ENCODE measurements around the gene ARSG. TPM values are rescaled to one million over a fixed set of nuclear protein-coding genes. Genes with fewer than 3 reads are reported as not detected.

ARSG gene
- polyA plus RNA-seq, 1 of the 3 experiments (the other 2 are of a cell fraction), result 0.41 TPM

DNA sequence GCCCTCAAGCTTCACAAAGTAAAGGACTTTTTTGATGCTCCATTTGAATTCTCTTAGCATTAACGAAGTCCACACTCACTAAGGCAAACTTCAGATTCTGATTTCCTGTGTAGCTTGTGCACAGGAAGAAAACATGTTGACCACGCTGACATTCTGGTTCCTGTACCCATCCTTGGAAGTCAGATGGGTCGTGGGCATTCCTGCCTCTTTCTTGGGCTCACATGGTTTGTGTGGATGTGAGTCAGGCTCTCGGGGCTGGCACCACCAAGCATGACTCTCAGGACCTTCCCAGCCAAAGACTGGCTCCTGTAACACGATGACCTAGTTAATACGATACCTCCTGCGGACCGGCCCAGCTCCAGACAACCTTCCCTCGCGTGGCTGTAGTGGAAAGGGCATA is 32.8 kb downstream of the ARSG start (continued):
- TF ChIP-seq CHD2 (IDR thresholded peaks at IDR 0.05; ENCODE audit: low read length, partially characterized antibody), result no peak
- TF ChIP-seq GATA2 (CRISPR knock-in tag; IDR thresholded peaks at IDR 0.05), result no peak
- TF ChIP-seq CTCF (IDR thresholded peaks at IDR 0.05), result no peak
- TF ChIP-seq, protein P1, sequence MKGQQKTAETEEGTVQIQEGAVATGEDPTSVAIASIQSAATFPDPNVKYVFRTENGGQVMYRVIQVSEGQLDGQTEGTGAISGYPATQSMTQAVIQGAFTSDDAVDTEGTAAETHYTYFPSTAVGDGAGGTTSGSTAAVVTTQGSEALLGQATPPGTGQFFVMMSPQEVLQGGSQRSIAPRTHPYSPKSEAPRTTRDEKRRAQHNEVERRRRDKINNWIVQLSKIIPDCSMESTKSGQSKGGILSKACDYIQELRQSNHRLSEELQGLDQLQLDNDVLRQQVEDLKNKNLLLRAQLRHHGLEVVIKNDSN (IDR thresholded peaks at IDR 0.05; ENCODE audit: borderline replicate concordance, low read depth), result no peak
- no peak for TF ChIP-seq NFIC (IDR thresholded peaks at IDR 0.05; ENCODE audit: borderline replicate concordance)
- TF ChIP-seq FOXJ3 (CRISPR knock-in tag; IDR thresholded peaks at IDR 0.05), result no peak
- TF ChIP-seq GABPA (IDR thresholded peaks at IDR 0.05; ENCODE audit: low read depth), result no peak

DNA sequence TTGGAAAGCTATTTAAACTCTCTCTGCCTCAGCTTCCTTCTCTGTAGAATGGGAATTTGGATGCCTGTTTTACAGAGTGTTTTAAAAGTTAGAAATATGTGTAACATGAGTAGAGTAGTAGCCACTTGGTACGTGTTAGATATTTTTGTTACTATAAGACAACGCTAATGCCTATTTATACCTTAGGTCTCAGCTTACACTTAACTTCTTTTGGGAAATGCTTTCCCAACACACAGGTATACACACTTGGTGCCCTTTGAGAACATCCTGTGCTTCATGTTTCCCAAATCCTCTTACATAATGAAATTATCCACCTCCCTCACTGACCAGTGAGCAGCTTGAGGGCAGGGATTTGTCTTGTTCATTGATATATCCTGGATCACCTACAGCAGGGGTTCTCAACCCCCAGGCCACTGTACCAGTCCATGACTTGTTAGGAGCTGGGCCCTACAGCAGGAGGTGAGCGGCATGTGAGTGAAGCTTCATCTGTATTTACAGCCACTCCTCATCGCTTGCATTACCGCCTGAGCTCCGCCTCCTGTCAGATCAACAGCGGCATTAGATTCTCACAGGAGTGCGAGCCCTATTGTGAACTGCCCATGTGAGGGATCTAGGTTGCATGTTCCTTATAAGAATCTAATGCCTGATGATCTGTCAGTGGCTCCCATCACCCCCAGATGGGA is 33.5 kb downstream of the ARSG start:
- Histone ChIP-seq H3K4me1 (ENCODE audit: control insufficient read depth in 1 of 2, insufficient read depth in 2 of 2, low read depth in 1 of 2, low read length in 1 of 2) (no peaks in the 10 kb centered on the region), H3K27ac (ENCODE audit: low read depth in 2 of 2, low read length in 1 of 2) (no peak overlapping the region), H2AFZ (ENCODE audit: low read depth) (no peak overlapping the region), H3K4me2 (no peak overlapping the region), H4K20me1 (ENCODE audit: insufficient read depth) (no peaks in the 10 kb centered on the region), H3K9ac (no peak overlapping the region), H3K79me2 (ENCODE audit: insufficient read depth) (no peaks in the 10 kb centered on the region), H3K27me3 (ENCODE audit: insufficient read depth) (no peaks in the 10 kb centered on the region), H3F3A (replicated peaks; ENCODE audit: insufficient read depth) (no peaks in the 10 kb centered on the region), H3K4me3 (ENCODE audit: low read depth in 2 of 2, low read length in 1 of 2) (no peak overlapping the region), H3K9me2 (no peaks in the 10 kb centered on the region), H3K36me3 (replicated peaks in 1 of 2; ENCODE audit: control insufficient read depth in 1 of 2, insufficient read depth in 2 of 2, low read length in 1 of 2) (no peaks in the 10 kb centered on the region), H3K9me3 (no peaks in the 10 kb centered on the region)
- DNase-seq, result no peak
- ChIA-PET CTCF (interaction anchor here (0.6 to 1.8 kb wide), 5 partner anchors 17 to 667 kb away, joined by 3 to 6 read pairs (median 3); no protein-coding TSS in a partner anchor), POLR2A (no interaction called here)
- TF ChIP-seq ELF1 (IDR thresholded peaks at IDR 0.05), result no peak
- 74% methylated on average over 8 of the region's 8 CpGs for WGBS (ENCODE audit: low lambda C conversion rate)

GRCh38 chr17:68325961-68326360 is 34.7 kb downstream of the ARSG start:
- H3K4me1 ChIP-seq (ENCODE audit: control insufficient read depth in 1 of 2, insufficient read depth in 2 of 2, low read depth in 1 of 2, low read length in 1 of 2), result no peaks in the 10 kb centered on the region
- H3K9me2 ChIP-seq, result no peaks in the 10 kb centered on the region
- H3K27me3 ChIP-seq (ENCODE audit: insufficient read depth), result no peaks in the 10 kb centered on the region
- H3K9me3 ChIP-seq, result no peaks in the 10 kb centered on the region
- no peak overlapping the region for H3K9ac ChIP-seq
- POLR2A ChIA-PET, result no interaction called here
- no peak overlapping the region for H3K4me3 ChIP-seq (ENCODE audit: low read depth in 2 of 2, low read length in 1 of 2)
- no peaks in the 10 kb centered on the region for H4K20me1 ChIP-seq (ENCODE audit: insufficient read depth)
- H3K27ac ChIP-seq (ENCODE audit: low read depth in 2 of 2, low read length in 1 of 2), result no peak overlapping the region
- no peak for DNase-seq
- no peak overlapping the region for H3K4me2 ChIP-seq
- H3F3A ChIP-seq (replicated peaks; ENCODE audit: insufficient read depth), result no peaks in the 10 kb centered on the region
- WGBS (ENCODE audit: low lambda C conversion rate), result 17% methylated on average over 5 of the region's 5 CpGs
- H3K79me2 ChIP-seq (ENCODE audit: insufficient read depth), result no peaks in the 10 kb centered on the region
- CTCF ChIA-PET, result interaction anchor here (0.6 to 1.8 kb wide), 6 partner anchors 12 to 214 kb away, joined by 3 to 6 read pairs (median 3); no protein-coding TSS in a partner anchor
- H2AFZ ChIP-seq (ENCODE audit: low read depth), result no peak overlapping the region
- no peaks in the 10 kb centered on the region for H3K36me3 ChIP-seq (replicated peaks in 1 of 2; ENCODE audit: control insufficient read depth in 1 of 2, insufficient read depth in 2 of 2, low read length in 1 of 2)
- TF ChIP-seq, protein P2, sequence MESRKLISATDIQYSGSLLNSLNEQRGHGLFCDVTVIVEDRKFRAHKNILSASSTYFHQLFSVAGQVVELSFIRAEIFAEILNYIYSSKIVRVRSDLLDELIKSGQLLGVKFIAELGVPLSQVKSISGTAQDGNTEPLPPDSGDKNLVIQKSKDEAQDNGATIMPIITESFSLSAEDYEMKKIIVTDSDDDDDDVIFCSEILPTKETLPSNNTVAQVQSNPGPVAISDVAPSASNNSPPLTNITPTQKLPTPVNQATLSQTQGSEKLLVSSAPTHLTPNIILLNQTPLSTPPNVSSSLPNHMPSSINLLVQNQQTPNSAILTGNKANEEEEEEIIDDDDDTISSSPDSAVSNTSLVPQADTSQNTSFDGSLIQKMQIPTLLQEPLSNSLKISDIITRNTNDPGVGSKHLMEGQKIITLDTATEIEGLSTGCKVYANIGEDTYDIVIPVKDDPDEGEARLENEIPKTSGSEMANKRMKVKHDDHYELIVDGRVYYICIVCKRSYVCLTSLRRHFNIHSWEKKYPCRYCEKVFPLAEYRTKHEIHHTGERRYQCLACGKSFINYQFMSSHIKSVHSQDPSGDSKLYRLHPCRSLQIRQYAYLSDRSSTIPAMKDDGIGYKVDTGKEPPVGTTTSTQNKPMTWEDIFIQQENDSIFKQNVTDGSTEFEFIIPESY (IDR thresholded peaks at IDR 0.05; ENCODE audit: borderline replicate concordance, low read depth), result no peak
- no peak for TF ChIP-seq CTCF (IDR thresholded peaks at IDR 0.05)
- no peak for TF ChIP-seq MEF2A (IDR thresholded peaks at IDR 0.05; ENCODE audit: borderline replicate concordance, low read depth)
- TF ChIP-seq PBX3 (IDR thresholded peaks at IDR 0.05), result no peak
- no peak for TF ChIP-seq ELF1 (IDR thresholded peaks at IDR 0.05)
- TF ChIP-seq RCOR1 (IDR thresholded peaks at IDR 0.05; ENCODE audit: low read length), result no peak
- TF ChIP-seq RAD21 (IDR thresholded peaks at IDR 0.05; ENCODE audit: low read length), result no peak
- no peak for TF ChIP-seq POLR2AphosphoS5 (IDR thresholded peaks at IDR 0.05; ENCODE audit: low read depth, low read length)
- no peak for TF ChIP-seq IRF3 (IDR thresholded peaks at IDR 0.05; ENCODE audit: low read depth, low read length)
- no peak for TF ChIP-seq TAF1 (IDR thresholded peaks at IDR 0.05; ENCODE audit: borderline replicate concordance, low read depth, low read length)

Measured in SK-N-SH (cell line).